Panc1 (cell line): Measurements from ENCODE around the gene POLD2. TPM values are rescaled to one million over a fixed set of nuclear protein-coding genes. Genes with fewer than 3 reads are reported as not detected.

ENCODE experiments used
- ATAC-seq: fragments of 200-7000 bp; cut with Tn5 transposase; 2 replicates; pipeline ENCODE4 v1.9.1; 2020; ENCODE audit warnings: mild to moderate bottlenecking, moderate library complexity
- BruUV-seq: library from RNA; stranded (reverse); fragments of 400-500 nt; replicated peaks from 2 replicates; lab custom pipeline; 2021; lab: Mats Ljungman, UMichigan
- CTCF ChIA-PET: fragments of 300-600 bp; sonication (Branson Sonifier 250); formaldehyde crosslinking; loops from one replicate; lab custom pipeline; 2022; ENCODE audit warnings: antibody characterized with exemption; lab: Charles Lee
- POLR2A ChIA-PET: fragments of 300-600 bp; sonication (Branson Sonifier 250); formaldehyde crosslinking; loops from one replicate; lab custom pipeline; 2022; ENCODE audit warnings: antibody characterized with exemption; lab: Charles Lee
- DNase-seq: peaks from one replicate; pipeline ENCODE4 v3.0.0-alpha.2; 2010; ENCODE audit warnings: low read depth, low spot score
- H3K27ac ChIP-seq: 2 replicates; pipeline ENCODE4 v1.5.1; 2011; ENCODE audit warnings: mild to moderate bottlenecking, low read length, inconsistent platforms
- H3K27me3 ChIP-seq: fragments of 200-500 bp; sonication (Bioruptor generic); 2 replicates; pipeline ENCODE4 v1.6.0; 2014; ENCODE audit warnings: low read length, inconsistent platforms; ENCODE audit not compliant: control insufficient read depth, insufficient read depth
- H3K36me3 ChIP-seq: fragments of 200-500 bp; sonication (Bioruptor generic); 2 replicates; pipeline ENCODE4 v1.5.1; 2014; ENCODE audit warnings: inconsistent platforms, mild to moderate bottlenecking, low read length, moderate library complexity; ENCODE audit not compliant: control insufficient read depth, insufficient read depth
- H3K4me1 ChIP-seq: 2 replicates; pipeline ENCODE4 v1.5.1; 2011; ENCODE audit warnings: inconsistent platforms, mild to moderate bottlenecking, low read length, moderate library complexity; ENCODE audit not compliant: control insufficient read depth, insufficient read depth
- H3K4me3 ChIP-seq, 2 experiments: 2 replicates each; pipeline ENCODE4 v1.5.1; 2011 to 2012; ENCODE audit warnings: low read depth in 2 of 2, low read length in 2 of 2, mild to moderate bottlenecking in 2 of 2, inconsistent platforms in 1 of 2, moderate library complexity in 1 of 2
- H3K9me3 ChIP-seq: fragments of 200-500 bp; sonication (Bioruptor generic); 2 replicates; pipeline ENCODE4 v1.5.1; 2014; ENCODE audit warnings: low read depth, mild to moderate bottlenecking, inconsistent platforms, low read length, moderate library complexity; ENCODE audit not compliant: control insufficient read depth, insufficient read depth
- POLR2AphosphoS5 ChIP-seq: IDR thresholded peaks from 2 replicates; pipeline ENCODE4 v1.6.1; 2012; ENCODE audit warnings: mild to moderate bottlenecking, low read depth, low read length, moderate library complexity
- SIN3A ChIP-seq: IDR thresholded peaks from 2 replicates; pipeline ENCODE4 v1.6.1; 2012; ENCODE audit warnings: low read depth, mild to moderate bottlenecking, low read length, moderate library complexity, borderline replicate concordance; ENCODE audit not compliant: insufficient read depth
- TCF7L2 ChIP-seq: IDR thresholded peaks from 2 replicates; pipeline ENCODE4 v1.6.1; 2011; ENCODE audit warnings: mild to moderate bottlenecking, low read depth, low read length, inconsistent platforms
- in situ Hi-C: cut with HindIII; loops from 2 replicates; pipeline ENCODE4 v1.10.0; 2016; ENCODE audit warnings: low sequenced_read_pairs, low pct_unique_long_range_greater_than_20kb
- intact Hi-C: fragments of 100-400 bp; cut with micrococcal nuclease; formaldehyde crosslinking; loops from one replicate; pipeline ENCODE4 v1.10.0; 2022; ENCODE audit not compliant: unreplicated experiment
- total RNA-seq: library from RNA; stranded (reverse); gene quantifications from one replicate; pipeline ENCODE4 v1.2.1, GENCODE V29; 2021; ENCODE audit not compliant: unreplicated experiment
- TF ChIP-seq, protein P1 (sequence below): fragments of 450-650 bp; IDR thresholded peaks from 2 replicates; pipeline ENCODE4 v1.5.1; 2017; ENCODE audit warnings: mild to moderate bottlenecking
- TF ChIP-seq, protein P2 (sequence below), 2 experiments: IDR thresholded peaks; 2 replicates each; pipeline ENCODE4 v1.6.1; 2011 to 2012; ENCODE audit warnings: low read depth in 2 of 2, control low read depth in 1 of 2, low read length in 1 of 2, mild to moderate bottlenecking in 1 of 2, moderate library complexity in 1 of 2; ENCODE audit not compliant: insufficient read depth in 1 of 2

Gene POLD2
- total RNA-seq, 1 experiment from 2014 or later, result 195 TPM

DNA sequence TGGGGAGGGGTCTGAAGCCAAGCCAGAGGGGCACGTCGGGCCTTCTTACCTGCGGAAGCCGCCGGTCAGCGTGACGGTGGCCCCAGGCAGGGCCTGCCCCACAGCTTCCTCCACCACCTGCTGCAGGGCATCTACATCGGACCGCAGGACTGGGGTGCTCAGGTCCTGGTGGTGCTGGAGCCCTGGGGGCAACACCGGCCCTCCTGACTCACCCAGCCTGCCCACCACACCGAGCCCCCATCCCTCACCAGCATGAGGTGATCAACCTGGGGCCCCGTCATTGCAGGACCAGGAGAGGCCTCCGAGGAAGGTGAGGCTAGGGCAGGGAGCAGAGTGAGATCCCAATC, 49.0 kb downstream of the POLD2 start:
- CTCF ChIA-PET, result interaction anchor here (0.6 kb wide), 1 partner anchor 271 kb away, joined by 3 read pairs; no protein-coding TSS in a partner anchor
- POLR2A ChIA-PET, result no interaction called here
- H3K36me3 ChIP-seq, result no peaks in the 10 kb centered on the region; the same call in 1 of the 2 replicates
- peaks cover 4% of the 10 kb centered on the region; the same call in 1 of the 2 replicates for H3K4me1 ChIP-seq
- in situ Hi-C loops (no loop called here), intact Hi-C loops (loop anchor here (5.0 kb wide), 1 partner anchor 123 kb away; no protein-coding TSS in a partner anchor)
- DNase-seq (no peak), ATAC-seq (no peak)
- H3K9me3 ChIP-seq, result no peaks in the 10 kb centered on the region
- H3K4me3 ChIP-seq, result no peak overlapping the region
- BruUV-seq, result no TSS peak
- no peak overlapping the region for H3K27ac ChIP-seq
- no peaks in the 10 kb centered on the region for H3K27me3 ChIP-seq
- TF ChIP-seq, protein P1, sequence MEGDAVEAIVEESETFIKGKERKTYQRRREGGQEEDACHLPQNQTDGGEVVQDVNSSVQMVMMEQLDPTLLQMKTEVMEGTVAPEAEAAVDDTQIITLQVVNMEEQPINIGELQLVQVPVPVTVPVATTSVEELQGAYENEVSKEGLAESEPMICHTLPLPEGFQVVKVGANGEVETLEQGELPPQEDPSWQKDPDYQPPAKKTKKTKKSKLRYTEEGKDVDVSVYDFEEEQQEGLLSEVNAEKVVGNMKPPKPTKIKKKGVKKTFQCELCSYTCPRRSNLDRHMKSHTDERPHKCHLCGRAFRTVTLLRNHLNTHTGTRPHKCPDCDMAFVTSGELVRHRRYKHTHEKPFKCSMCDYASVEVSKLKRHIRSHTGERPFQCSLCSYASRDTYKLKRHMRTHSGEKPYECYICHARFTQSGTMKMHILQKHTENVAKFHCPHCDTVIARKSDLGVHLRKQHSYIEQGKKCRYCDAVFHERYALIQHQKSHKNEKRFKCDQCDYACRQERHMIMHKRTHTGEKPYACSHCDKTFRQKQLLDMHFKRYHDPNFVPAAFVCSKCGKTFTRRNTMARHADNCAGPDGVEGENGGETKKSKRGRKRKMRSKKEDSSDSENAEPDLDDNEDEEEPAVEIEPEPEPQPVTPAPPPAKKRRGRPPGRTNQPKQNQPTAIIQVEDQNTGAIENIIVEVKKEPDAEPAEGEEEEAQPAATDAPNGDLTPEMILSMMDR, result no peak
- no peak for TF ChIP-seq SIN3A
- TF ChIP-seq TCF7L2, result no peak
- TF ChIP-seq, protein P2, sequence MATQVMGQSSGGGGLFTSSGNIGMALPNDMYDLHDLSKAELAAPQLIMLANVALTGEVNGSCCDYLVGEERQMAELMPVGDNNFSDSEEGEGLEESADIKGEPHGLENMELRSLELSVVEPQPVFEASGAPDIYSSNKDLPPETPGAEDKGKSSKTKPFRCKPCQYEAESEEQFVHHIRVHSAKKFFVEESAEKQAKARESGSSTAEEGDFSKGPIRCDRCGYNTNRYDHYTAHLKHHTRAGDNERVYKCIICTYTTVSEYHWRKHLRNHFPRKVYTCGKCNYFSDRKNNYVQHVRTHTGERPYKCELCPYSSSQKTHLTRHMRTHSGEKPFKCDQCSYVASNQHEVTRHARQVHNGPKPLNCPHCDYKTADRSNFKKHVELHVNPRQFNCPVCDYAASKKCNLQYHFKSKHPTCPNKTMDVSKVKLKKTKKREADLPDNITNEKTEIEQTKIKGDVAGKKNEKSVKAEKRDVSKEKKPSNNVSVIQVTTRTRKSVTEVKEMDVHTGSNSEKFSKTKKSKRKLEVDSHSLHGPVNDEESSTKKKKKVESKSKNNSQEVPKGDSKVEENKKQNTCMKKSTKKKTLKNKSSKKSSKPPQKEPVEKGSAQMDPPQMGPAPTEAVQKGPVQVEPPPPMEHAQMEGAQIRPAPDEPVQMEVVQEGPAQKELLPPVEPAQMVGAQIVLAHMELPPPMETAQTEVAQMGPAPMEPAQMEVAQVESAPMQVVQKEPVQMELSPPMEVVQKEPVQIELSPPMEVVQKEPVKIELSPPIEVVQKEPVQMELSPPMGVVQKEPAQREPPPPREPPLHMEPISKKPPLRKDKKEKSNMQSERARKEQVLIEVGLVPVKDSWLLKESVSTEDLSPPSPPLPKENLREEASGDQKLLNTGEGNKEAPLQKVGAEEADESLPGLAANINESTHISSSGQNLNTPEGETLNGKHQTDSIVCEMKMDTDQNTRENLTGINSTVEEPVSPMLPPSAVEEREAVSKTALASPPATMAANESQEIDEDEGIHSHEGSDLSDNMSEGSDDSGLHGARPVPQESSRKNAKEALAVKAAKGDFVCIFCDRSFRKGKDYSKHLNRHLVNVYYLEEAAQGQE (IDR thresholded peaks at IDR 0.05; ENCODE audit: insufficient read depth in 1 of 2, low read depth in 2 of 2, low read length in 1 of 2), result no peak
- TF ChIP-seq POLR2AphosphoS5, result no peak

DNA sequence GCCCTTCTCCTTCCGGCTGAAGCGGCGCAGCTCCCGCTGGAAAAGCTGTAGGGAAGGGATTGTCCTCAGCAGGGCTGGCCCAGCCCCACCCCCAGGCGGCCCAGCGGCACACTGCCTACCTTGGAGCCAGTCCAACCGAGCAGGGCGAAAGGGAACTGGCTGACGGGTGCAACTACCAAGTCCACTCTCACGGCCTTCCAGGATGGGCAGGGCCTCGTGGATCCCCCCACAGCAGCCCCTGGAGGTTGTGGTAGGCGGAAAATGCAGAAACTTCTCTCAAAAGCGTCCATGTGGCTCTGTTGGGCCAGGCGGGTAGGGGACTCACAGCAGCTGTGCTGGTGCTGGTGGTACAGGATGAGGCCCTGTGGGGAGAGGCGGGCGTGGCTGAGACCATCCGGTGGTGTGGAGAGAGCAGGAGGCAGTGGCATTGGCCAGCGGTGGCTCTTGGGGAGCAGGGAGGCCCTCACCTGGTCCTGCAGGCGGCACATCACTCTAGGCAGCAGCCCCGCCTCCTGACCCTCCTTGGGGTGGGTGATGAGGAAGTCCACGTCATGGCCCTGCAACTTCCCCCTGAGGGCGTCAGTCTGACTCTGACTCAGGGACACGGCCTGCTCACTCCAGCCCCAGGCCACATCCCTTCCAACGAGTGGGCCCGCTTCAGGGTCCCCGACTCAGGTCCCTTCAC, 49.5 kb downstream of the POLD2 start:
- H3K27ac ChIP-seq, result no peak overlapping the region
- no peaks in the 10 kb centered on the region for H3K9me3 ChIP-seq
- no TSS peak for BruUV-seq
- H3K4me1 ChIP-seq, result peaks cover 4% of the 10 kb centered on the region; the same call in 1 of the 2 replicates
- TF ChIP-seq TCF7L2, result no peak
- ChIA-PET POLR2A (no interaction called here), CTCF (interaction anchor here (0.6 kb wide), 1 partner anchor 271 kb away, joined by 3 read pairs; no protein-coding TSS in a partner anchor)
- in situ Hi-C loops, result no loop called here
- DNase-seq (no peak), ATAC-seq (peak; percentile 15; the same call in 1 of the 2 replicates)
- H3K27me3 ChIP-seq, result no peaks in the 10 kb centered on the region
- H3K4me3 ChIP-seq, result no peak overlapping the region
- intact Hi-C loops, result loop anchor here (5.0 kb wide), 1 partner anchor 123 kb away; no protein-coding TSS in a partner anchor
- H3K36me3 ChIP-seq, result no peaks in the 10 kb centered on the region; the same call in 1 of the 2 replicates
